ENCODE results near the gene JAZF1. TPM values are rescaled to one million over a fixed set of nuclear protein-coding genes. Genes with fewer than 3 reads are reported as not detected.

The JAZF1 gene
- total RNA-seq, 1 donor from 2014 or later, result 36.1 TPM

GRCh38 chr7:28187012-28187411, 6.4 kb upstream of the JAZF1 start:
- Histone ChIP-seq H3K4me3 (no peak overlapping the region), H3K9me3 (no peaks in the 10 kb centered on the region), H3K27ac (no peak overlapping the region), H3K4me1 (peaks cover 5% of the 10 kb centered on the region), H3K36me3 (no peaks in the 10 kb centered on the region), H3K27me3 (no peaks in the 10 kb centered on the region)
- TF ChIP-seq POLR2AphosphoS5 (IDR thresholded peaks at IDR 0.05; ENCODE audit: insufficient read depth in 1 of 2, low read depth in 1 of 2) (no peak), CTCF (IDR thresholded peaks at IDR 0.05) (no peak), POLR2A (IDR thresholded peaks at IDR 0.05) (no peak)
- intact Hi-C loops (cut with DNase I), result no loop called here
- DNase-seq (ENCODE audit: extremely low spot score in 2 of 2), result no peak

DNA sequence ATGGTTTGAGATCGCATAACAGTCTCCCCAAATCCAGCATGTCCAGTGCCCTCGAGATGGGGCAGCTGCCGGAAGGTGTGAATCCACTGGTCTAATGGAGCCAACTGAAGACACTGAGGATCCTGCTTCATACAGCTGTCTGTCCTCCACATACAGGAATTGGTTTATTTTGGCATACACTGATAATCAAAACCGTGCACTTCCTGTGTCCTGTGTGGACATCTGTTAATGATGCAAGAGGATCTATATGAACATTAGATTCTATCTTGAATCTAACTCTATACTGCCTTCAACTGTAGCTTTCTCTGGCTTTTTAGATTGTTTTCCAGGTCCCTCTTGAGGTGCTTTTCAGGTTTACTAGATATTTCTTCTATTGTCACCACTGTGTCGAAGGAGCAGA, 3.0 kb upstream of the JAZF1 start:
- Histone ChIP-seq H3K9me3 (no peaks in the 10 kb centered on the region), H3K4me1 (peaks cover 23% of the 10 kb centered on the region), H3K4me3 (no peak overlapping the region), H3K27ac (no peak overlapping the region), H3K27me3 (no peaks in the 10 kb centered on the region), H3K36me3 (no peaks in the 10 kb centered on the region)
- intact Hi-C loops (cut with DNase I), result no loop called here
- TF ChIP-seq POLR2AphosphoS5 (IDR thresholded peaks at IDR 0.05; ENCODE audit: insufficient read depth in 1 of 2, low read depth in 1 of 2) (no peak), POLR2A (IDR thresholded peaks at IDR 0.05) (no peak), CTCF (IDR thresholded peaks at IDR 0.05) (no peak)
- DNase-seq (ENCODE audit: extremely low spot score in 2 of 2), result no peak

GRCh38 chr7:28182071-28182471, 1.5 kb upstream of the JAZF1 start:
- no peak for DNase-seq (ENCODE audit: extremely low spot score in 2 of 2)
- intact Hi-C loops (cut with DNase I), result no loop called here
- H3K36me3 ChIP-seq, result no peaks in the 10 kb centered on the region
- peaks cover 31% of the 10 kb centered on the region for H3K4me1 ChIP-seq
- no peaks in the 10 kb centered on the region for H3K27me3 ChIP-seq
- no peaks in the 10 kb centered on the region for H3K9me3 ChIP-seq
- H3K27ac ChIP-seq, result peak overlapping the region; percentile 1
- TF ChIP-seq CTCF (IDR thresholded peaks at IDR 0.05) (no peak), POLR2AphosphoS5 (IDR thresholded peaks at IDR 0.05; ENCODE audit: insufficient read depth in 1 of 2, low read depth in 1 of 2) (no peak), POLR2A (IDR thresholded peaks at IDR 0.05) (no peak)
- no peak overlapping the region for H3K4me3 ChIP-seq

- Histone ChIP-seq H3K4me1 (peaks cover 38% of the 10 kb centered on the region), H3K4me3 (peak overlapping the region; percentile 87 to 89), H3K27me3 (no peaks in the 10 kb centered on the region), H3K36me3 (no peaks in the 10 kb centered on the region), H3K9me3 (no peaks in the 10 kb centered on the region), H3K27ac (peak overlapping the region; percentile 89)
- TF ChIP-seq POLR2A (IDR thresholded peaks at IDR 0.05) (no peak), CTCF (IDR thresholded peaks at IDR 0.05) (no peak), POLR2AphosphoS5 (IDR thresholded peaks at IDR 0.05; ENCODE audit: insufficient read depth in 1 of 2, low read depth in 1 of 2) (no peak)
- DNase-seq (ENCODE audit: extremely low spot score in 2 of 2), result no peak
- intact Hi-C loops (cut with DNase I), result no loop called here
These were observed 821 bp upstream of the JAZF1 start for GRCh38 chr7:28181416-28181815.

DNA sequence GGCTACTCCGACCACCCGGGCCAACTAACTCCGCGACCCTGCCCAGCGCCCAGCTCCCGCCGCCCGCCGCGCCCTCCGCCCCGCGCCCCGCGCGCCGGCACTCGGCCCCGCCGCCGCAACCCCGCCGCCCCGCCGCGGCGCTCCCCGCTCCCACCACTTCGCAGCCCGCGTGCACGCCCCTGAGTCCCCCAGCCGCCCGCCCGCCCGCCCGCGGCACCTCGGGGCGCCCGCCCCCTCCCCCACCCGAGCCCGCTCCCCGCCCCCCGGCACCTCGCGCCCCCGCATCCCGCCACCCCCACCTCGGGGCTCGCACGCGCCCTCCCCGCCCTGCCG, 598 bp downstream of the JAZF1 start:
- no peak for TF ChIP-seq CTCF (IDR thresholded peaks at IDR 0.05)
- no peak for TF ChIP-seq POLR2AphosphoS5 (IDR thresholded peaks at IDR 0.05; ENCODE audit: insufficient read depth in 1 of 2, low read depth in 1 of 2)
- TF ChIP-seq POLR2A (IDR thresholded peaks at IDR 0.05), result no peak
- intact Hi-C loops (cut with DNase I), result no loop called here
- H3K4me1 ChIP-seq, result peaks cover 41% of the 10 kb centered on the region

More for the DNA sequence above, 598 bp downstream of the JAZF1 start:
- Histone ChIP-seq H3K9me3 (no peaks in the 10 kb centered on the region), H3K27ac (peak overlapping the region; percentile 89), H3K36me3 (no peaks in the 10 kb centered on the region), H3K27me3 (no peaks in the 10 kb centered on the region), H3K4me3 (peak overlapping the region; percentile 87 to 89)
- DNase-seq (ENCODE audit: extremely low spot score in 2 of 2), result no peak
